HG03378 (cell line): Measurements from ENCODE around the gene SHISAL2A.
"Not testable (repeated sequence)": the region's sequence is repeated elsewhere in the genome, so short reads cannot be mapped to it uniquely, and the experiment has no call there.

ENCODE experiments used
- ATAC-seq: cut with Tn5 transposase; IDR thresholded peaks from one replicate; pipeline ENCODE4 v1.9.1; 2021; ENCODE audit warnings: mild to moderate bottlenecking, moderate library complexity; ENCODE audit not compliant: unreplicated experiment

The SHISAL2A gene

DNA sequence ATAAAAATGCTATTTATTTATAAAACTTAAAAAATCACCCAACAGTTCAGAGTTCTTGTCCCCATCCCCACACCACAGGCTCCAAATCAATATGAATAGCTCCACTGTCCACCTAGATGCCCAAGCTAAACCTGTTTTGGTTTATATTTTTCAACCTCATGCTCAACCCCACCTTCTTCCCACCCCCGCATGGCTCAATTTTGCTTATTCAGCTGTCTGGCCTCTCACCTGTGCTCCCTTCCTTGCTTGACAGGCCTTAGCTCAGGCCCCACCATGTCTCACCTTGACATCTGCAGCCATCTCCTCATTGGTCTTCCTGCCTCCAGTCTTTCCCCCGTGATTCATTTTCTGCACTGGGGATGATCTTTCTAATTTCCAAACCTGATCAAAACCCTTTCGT lies 47.4 kb downstream of the SHISAL2A start:
- ATAC-seq: no peak

GRCh38 chr1:52681136-52681535 lies 48.2 kb downstream of the SHISAL2A start:
- no peak for ATAC-seq

GRCh38 chr1:52683367-52683940 lies 50.5 kb downstream of the SHISAL2A start:
- ATAC-seq: no peak

DNA sequence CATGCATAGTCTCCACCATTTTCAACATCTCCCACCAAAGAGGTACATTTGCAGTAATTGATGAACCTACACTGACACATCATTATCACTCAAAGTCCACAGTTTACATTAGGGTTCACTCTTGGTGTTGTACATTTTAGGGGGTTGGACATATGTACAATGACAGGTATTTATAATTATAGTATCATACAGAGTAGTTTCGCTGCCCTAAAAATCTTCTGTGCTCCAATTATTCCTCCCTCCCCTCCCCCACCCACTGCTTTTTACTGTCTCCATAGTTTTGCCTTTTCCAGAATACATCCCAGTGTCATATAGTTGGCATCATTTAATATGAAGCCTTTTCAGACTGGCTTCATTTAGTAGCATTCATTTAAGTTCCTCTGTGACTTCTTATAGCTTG lies 51.6 kb downstream of the SHISAL2A start:
- no peak for ATAC-seq

GRCh38 chr1:52686261-52686751 lies 53.3 kb downstream of the SHISAL2A start:
- ATAC-seq: peak; percentile 65

- ATAC-seq: no peak
These were observed 53.9 kb downstream of the SHISAL2A start for GRCh38 chr1:52686830-52687229.

- no peak for ATAC-seq
These were observed 58.9 kb downstream of the SHISAL2A start for GRCh38 chr1:52691821-52692220.

DNA sequence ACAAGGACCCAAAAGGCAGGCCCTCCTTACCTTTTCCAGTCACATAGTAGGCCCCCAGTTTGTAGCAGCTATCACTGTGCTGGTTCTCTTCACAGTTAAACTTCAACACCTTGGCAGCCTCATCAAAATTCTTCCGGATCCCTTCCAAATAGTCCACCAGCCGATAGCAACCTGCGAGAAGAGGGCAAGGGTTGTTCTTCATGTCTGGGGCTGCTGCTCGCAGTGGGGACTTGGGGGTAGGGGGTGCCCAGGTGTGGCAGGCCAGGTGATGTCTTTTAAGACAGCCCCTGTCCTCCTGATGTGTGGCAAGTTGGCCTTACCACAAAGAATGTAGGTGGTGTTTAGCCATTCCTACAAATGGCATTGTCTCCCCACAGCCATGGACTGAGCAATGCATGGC lies 59.7 kb downstream of the SHISAL2A start:
- ATAC-seq: no peak

GRCh38 chr1:52693351-52693750 lies 60.4 kb downstream of the SHISAL2A start:
- not testable (repeated sequence) for ATAC-seq

- ATAC-seq: no peak
These were observed 60.9 kb downstream of the SHISAL2A start for GRCh38 chr1:52693843-52694242.

- ATAC-seq: no peak
These were observed 62.7 kb downstream of the SHISAL2A start for GRCh38 chr1:52695627-52696026.

- ATAC-seq: peak; percentile 36
These were observed 65.1 kb downstream of the SHISAL2A start, which contains the start of gene COA7 for GRCh38 chr1:52697795-52698674. TSS of gene COA7 (minus strand) at chr1:52698347. CDS start at chr1:52698326, 21 bp downstream.

GRCh38 chr1:52702886-52703787 lies 70.2 kb downstream of the SHISAL2A start:
- ATAC-seq: peak; percentile 91

- ATAC-seq: no peak
These were observed 73.2 kb downstream of the SHISAL2A start for GRCh38 chr1:52706136-52706670.
